ENCODE results near the gene HDGFL2. TPM values are rescaled to one million over a fixed set of nuclear protein-coding genes. Genes with fewer than 3 reads are reported as not detected.
"Not testable (repeated sequence)": the region's sequence is repeated elsewhere in the genome, so short reads cannot be mapped to it uniquely, and the experiment has no call there.

HDGFL2 gene
- polyA plus RNA-seq, 1 experiment: 23.5 TPM

DNA sequence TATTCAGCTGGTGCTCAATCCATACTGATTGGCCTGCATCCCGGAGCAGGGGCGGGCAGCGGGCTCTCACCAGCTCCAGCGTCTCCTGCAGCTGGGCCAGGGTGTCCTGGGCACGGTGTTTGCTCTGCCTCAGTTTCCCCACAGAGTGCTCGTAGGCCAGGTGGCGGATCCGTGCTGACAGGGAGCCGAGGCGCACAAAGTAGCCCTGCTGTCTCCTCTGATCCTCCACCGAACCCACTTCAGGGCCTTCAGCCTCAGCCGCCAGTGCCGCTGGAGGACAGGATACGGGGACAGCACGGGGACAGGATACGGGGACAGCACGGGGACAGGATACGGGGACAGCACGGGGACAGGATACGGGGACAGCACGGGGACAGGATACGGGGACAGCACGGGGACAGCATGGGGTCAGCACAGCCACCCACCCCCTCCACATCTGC, 53.5 kb downstream of the HDGFL2 start:
- Histone ChIP-seq H3K27ac (ENCODE audit: low read depth, low read length) (no peak overlapping the region), H3K9me3 (ENCODE audit: control insufficient read depth, insufficient read depth, low read length) (no peaks in the 10 kb centered on the region; the same call in 1 of the 2 replicates), H3K27me3 (ENCODE audit: control insufficient read depth, insufficient read depth, low read length) (peaks cover 12% of the 10 kb centered on the region), H3K4me3 (ENCODE audit: low read depth, low read length) (no peak overlapping the region)
- no peak for DNase-seq (ENCODE audit: low read depth, low spot score)
- ChIA-PET POLR2A (no interaction called here), CTCF (interaction anchor here (0.6 to 1.8 kb wide), 15 partner anchors 9 to 259 kb away, joined by 3 to 13 read pairs (median 5); partner anchors contain the start of genes HDGFL2 and PLIN5)
- no peak for TF ChIP-seq CTCF (IDR thresholded peaks at IDR 0.05; ENCODE audit: low read depth, low read length)

- DNase-seq (ENCODE audit: low read depth, low spot score); POLR2A ChIA-PET; H3K27me3 ChIP-seq (ENCODE audit: control insufficient read depth, insufficient read depth, low read length); H3K9me3 ChIP-seq (ENCODE audit: control insufficient read depth, insufficient read depth, low read length); H3K27ac ChIP-seq (ENCODE audit: low read depth, low read length); CTCF ChIA-PET; H3K4me3 ChIP-seq (ENCODE audit: low read depth, low read length): not testable (repeated sequence)
Measured at GRCh38 chr19:4527377-4527776, 55.3 kb downstream of the HDGFL2 start.

- Histone ChIP-seq H3K27ac (ENCODE audit: low read depth, low read length) (no peak overlapping the region), H3K27me3 (ENCODE audit: control insufficient read depth, insufficient read depth, low read length) (peaks cover 11% of the 10 kb centered on the region), H3K9me3 (ENCODE audit: control insufficient read depth, insufficient read depth, low read length) (no peaks in the 10 kb centered on the region; the same call in 1 of the 2 replicates), H3K4me3 (ENCODE audit: low read depth, low read length) (no peak overlapping the region)
- TF ChIP-seq CTCF (IDR thresholded peaks at IDR 0.05; ENCODE audit: low read depth, low read length): no peak
- ChIA-PET CTCF (no interaction called here), POLR2A (no interaction called here)
- DNase-seq (ENCODE audit: low read depth, low spot score): no peak
Measured at GRCh38 chr19:4528843-4529242, 56.7 kb downstream of the HDGFL2 start.

GRCh38 chr19:4529924-4530522, 57.9 kb downstream of the HDGFL2 start:
- ChIA-PET CTCF (no interaction called here), POLR2A (interaction anchor here (0.7 kb wide), 1 partner anchor 58 kb away, joined by 4 read pairs; the partner anchor contains the start of gene HDGFL2)
- Histone ChIP-seq H3K4me3 (ENCODE audit: low read depth, low read length) (no peak overlapping the region), H3K27ac (ENCODE audit: low read depth, low read length) (no peak overlapping the region), H3K9me3 (ENCODE audit: control insufficient read depth, insufficient read depth, low read length) (no peaks in the 10 kb centered on the region; the same call in 1 of the 2 replicates), H3K27me3 (ENCODE audit: control insufficient read depth, insufficient read depth, low read length) (peaks cover 18% of the 10 kb centered on the region)
- DNase-seq (ENCODE audit: low read depth, low spot score): no peak
- TF ChIP-seq CTCF (IDR thresholded peaks at IDR 0.05; ENCODE audit: low read depth, low read length): no peak

GRCh38 chr19:4531562-4532165, 59.6 kb downstream of the HDGFL2 start:
- ChIA-PET CTCF (interaction anchor here (1.5 kb wide), 1 partner anchor 105 kb away, joined by 3 read pairs; no protein-coding TSS in a partner anchor), POLR2A (interaction anchor here (0.7 kb wide), 1 partner anchor 16 kb away, joined by 5 read pairs; no protein-coding TSS in a partner anchor)
- H3K27me3 ChIP-seq (ENCODE audit: control insufficient read depth, insufficient read depth, low read length): peaks cover 21% of the 10 kb centered on the region
- TF ChIP-seq CTCF (IDR thresholded peaks at IDR 0.05; ENCODE audit: low read depth, low read length): no peak
- no peaks in the 10 kb centered on the region; the same call in 1 of the 2 replicates for H3K9me3 ChIP-seq (ENCODE audit: control insufficient read depth, insufficient read depth, low read length)
- no peak for DNase-seq (ENCODE audit: low read depth, low spot score)
- no peak overlapping the region for H3K27ac ChIP-seq (ENCODE audit: low read depth, low read length)
- H3K4me3 ChIP-seq (ENCODE audit: low read depth, low read length): no peak overlapping the region

All from AG04450 (cell line).